Mucosa of descending colon (tissue), 3 donors: ENCODE measurements around the gene MAN1C1. TPM values are rescaled to one million over a fixed set of nuclear protein-coding genes. Genes with fewer than 3 reads are reported as not detected.

Experiments
- ATAC-seq: fragments of 200-7000 bp; cut with Tn5 transposase; one replicate; pipeline ENCODE4 v1.9.1; 2020; ENCODE audit warnings: mild to moderate bottlenecking, moderate library complexity
- DNase-seq, 3 donors: peaks; one replicate each; pipeline ENCODE4 v3.0.0-alpha.2; 2020
- H3K36me3 ChIP-seq: fragments of 200-600 bp; one replicate; pipeline ENCODE4 v1.8.0; 2021; ENCODE audit warnings: low read depth, mild to moderate bottlenecking
- H3K4me1 ChIP-seq: fragments of 200-600 bp; one replicate; pipeline ENCODE4 v1.8.0; 2021; ENCODE audit warnings: low read depth, mild to moderate bottlenecking
- H3K4me3 ChIP-seq: fragments of 200-600 bp; one replicate; pipeline ENCODE4 v1.8.0; 2021; ENCODE audit warnings: mild to moderate bottlenecking
- H3K9me3 ChIP-seq: fragments of 200-600 bp; one replicate; pipeline ENCODE4 v1.8.0; 2021; ENCODE audit warnings: mild to moderate bottlenecking
- intact Hi-C, 2 donors: fragments of 100-400 bp; cut with DNase I in 1 of 2; cut with micrococcal nuclease in 1 of 2; formaldehyde crosslinking; loops; one replicate each; pipeline versions ENCODE4 v1.11.0 to v1.11.1; 2022; cut with DNase I, micrococcal nuclease
- total RNA-seq, 3 donors: library from RNA; stranded (reverse); fragmentation: NEBNext Ultra II Directional in 2 of 3; extraction: Animal tissue kit (Norgen Biotek cat#: 25700) in 2 of 3; gene quantifications; one replicate each; pipeline versions ENCODE4 v1.2.1 to v1.2.4, GENCODE V29; 2021 to 2023
- TF ChIP-seq, protein P1 (sequence below): fragments of 200-600 bp; IDR thresholded peaks from one replicate; pipeline ENCODE4 v1.8.0; 2022; ENCODE audit warnings: antibody characterized with exemption, mild to moderate bottlenecking
- donor health status: DM: no; HTN: no; CAD: no; lungs with moderate emphysema.
- donor health status: DM: no; HTN: no; CAD: no.
- donor health status: DM: no; HTN: yes; CAD: no.

Gene MAN1C1
- total RNA-seq, 3 donors from 2014 or later: 2.5 to 22.0 (median 6.1) TPM

DNA sequence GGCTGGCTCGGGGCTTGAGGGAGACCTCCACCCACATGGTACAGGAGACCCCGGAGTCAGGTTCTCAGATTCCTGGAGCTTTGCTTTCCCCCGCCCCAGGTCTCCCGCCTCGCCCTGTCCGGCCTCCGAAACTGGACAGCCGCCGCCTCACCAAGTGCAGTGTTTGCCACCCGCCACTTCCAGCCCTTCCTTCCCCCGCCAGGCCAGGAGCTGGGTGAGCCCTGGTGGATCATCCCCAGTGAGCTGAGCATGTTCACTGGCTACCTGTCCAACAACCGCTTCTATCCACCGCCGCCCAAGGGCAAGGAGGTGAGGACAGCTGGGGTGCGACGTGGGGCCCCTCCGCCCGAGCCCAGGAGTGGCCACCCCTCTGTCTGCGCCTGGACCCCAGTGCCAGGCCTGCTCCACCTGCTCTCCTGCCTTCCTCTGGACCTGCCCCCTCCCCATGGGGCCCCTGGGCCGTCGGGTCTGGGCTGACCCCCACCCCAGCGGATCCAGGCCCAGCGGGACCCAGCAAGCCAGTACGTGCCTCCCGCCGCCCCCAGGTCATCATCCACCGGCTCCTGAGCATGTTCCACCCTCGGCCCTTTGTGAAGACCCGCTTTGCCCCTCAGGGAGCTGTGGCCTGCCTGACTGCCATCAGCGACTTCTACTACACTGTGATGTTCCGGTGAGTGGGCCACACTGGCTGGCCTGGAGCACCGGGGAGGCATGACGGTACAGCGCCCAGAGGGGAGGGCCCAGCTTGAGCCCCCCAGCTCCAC, 192.1 kb downstream of the MAN1C1 start:
- ATAC-seq (no peak), DNase-seq (no peak)
- intact Hi-C loops: no loop called here
- Histone ChIP-seq H3K9me3 (no peaks in the 10 kb centered on the region), H3K4me3 (no peak overlapping the region), H3K36me3 (no peaks in the 10 kb centered on the region), H3K4me1 (peaks cover 2% of the 10 kb centered on the region)
- TF ChIP-seq, protein P1, sequence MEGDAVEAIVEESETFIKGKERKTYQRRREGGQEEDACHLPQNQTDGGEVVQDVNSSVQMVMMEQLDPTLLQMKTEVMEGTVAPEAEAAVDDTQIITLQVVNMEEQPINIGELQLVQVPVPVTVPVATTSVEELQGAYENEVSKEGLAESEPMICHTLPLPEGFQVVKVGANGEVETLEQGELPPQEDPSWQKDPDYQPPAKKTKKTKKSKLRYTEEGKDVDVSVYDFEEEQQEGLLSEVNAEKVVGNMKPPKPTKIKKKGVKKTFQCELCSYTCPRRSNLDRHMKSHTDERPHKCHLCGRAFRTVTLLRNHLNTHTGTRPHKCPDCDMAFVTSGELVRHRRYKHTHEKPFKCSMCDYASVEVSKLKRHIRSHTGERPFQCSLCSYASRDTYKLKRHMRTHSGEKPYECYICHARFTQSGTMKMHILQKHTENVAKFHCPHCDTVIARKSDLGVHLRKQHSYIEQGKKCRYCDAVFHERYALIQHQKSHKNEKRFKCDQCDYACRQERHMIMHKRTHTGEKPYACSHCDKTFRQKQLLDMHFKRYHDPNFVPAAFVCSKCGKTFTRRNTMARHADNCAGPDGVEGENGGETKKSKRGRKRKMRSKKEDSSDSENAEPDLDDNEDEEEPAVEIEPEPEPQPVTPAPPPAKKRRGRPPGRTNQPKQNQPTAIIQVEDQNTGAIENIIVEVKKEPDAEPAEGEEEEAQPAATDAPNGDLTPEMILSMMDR: no peak

DNA sequence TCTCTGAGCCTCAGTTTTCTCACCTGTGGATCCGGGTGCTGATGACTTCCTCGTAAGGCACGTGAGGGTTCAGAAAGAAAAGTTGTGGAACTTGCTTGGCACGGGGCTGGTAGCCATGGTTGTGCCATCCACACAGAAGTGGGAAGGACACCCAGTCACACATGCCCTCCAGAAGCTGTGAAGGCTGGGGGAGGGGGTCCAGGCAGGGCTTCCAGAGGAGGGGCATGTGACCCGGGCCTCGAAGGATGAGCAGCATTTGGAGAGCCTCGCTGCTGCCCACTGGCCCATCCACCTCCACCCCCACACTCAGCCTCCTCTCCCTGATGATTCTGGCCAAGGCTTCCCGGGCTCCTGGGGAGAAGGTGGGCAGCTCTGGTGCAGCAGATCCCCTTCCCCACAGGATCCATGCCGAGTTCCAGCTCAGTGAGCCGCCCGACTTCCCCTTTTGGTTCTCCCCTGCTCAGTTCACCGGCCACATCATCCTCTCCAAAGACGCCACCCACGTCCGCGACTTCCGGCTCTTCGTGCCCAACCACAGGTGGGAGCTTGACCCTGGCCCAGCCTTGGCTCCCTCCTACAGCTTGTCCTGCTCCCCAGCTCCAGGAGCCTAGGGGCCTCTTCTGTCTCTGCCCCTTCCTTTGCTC, 192.8 kb downstream of the MAN1C1 start:
- intact Hi-C loops: no loop called here
- no peak overlapping the region for H3K4me3 ChIP-seq
- peaks cover 2% of the 10 kb centered on the region for H3K4me1 ChIP-seq
- DNase-seq (no peak), ATAC-seq (no peak)
- no peaks in the 10 kb centered on the region for H3K36me3 ChIP-seq
- H3K9me3 ChIP-seq: no peaks in the 10 kb centered on the region
- TF ChIP-seq, protein P1: no peak

DNA sequence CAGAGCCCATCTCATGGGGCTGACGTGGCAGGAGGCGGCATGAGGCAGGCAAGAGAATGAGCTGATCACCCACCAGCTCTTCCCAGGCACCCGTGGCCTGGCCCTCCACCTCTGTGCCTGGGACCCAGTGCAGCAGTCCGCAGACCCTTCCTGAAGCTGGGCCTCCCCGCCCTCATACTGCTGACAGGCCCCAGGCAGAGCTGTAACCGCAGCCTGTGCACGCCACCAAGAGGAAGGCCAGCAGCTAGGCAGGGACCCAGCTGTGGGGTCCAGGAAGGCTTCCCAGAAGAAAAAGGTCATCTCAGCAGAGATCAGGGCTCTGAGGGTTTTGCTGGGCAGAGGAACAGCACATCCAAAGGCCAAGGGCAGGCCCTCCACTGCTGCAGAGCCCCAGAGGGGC, 193.3 kb downstream of the MAN1C1 start:
- Histone ChIP-seq H3K4me3 (no peak overlapping the region), H3K36me3 (no peaks in the 10 kb centered on the region), H3K4me1 (peaks cover 2% of the 10 kb centered on the region), H3K9me3 (no peaks in the 10 kb centered on the region)
- DNase-seq: no peak
- no peak for ATAC-seq
- intact Hi-C loops: no loop called here
- TF ChIP-seq, protein P1: no peak

DNA sequence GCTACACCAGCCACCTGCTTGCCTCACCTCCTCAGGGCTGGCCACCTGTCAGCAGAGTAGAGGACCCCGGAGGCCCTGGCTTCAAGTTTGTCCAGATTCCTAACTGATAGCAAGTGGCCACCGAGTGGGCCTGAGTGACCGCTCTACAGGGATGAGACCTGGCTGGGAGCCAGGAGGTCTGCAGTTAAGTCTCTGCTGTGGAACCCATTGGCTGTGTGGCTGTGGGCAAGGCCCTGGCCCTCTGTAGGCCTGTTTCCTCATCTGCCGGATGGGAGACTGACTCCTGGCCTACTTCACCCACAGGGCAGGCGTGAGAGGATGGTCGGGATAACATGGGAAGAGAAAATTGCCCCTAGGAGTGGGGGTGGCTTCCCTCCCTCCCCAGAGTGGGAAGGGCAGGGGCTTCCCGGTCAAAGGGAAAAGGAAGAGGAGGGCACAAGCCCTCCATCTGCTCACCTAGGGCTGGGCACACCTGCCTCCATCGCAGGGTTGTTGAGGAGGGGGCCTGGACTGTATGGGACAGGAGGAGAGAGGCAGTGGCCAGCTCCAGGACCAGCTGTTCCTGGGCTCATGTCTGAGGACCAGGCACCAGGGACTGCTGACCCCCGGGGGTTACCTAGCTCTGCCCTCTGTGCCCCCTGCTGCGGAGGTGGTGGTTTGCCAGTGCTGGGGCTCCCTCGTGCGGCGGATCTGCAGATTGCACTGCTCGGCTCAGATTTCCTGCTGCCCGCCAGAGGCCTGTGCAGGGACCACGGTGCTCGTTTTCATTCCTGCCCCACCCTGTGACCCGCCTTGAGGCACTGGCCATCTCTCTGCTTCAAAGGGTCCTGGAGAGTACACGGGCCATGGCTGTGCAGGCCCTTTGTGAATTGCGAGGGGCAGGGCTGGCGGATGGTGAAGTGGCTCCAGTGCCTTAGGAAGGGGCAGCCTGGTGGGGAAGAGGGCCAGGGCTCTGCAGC, 194.0 kb downstream of the MAN1C1 start:
- intact Hi-C loops: no loop called here
- Histone ChIP-seq H3K4me3 (no peak overlapping the region), H3K4me1 (peaks cover 2% of the 10 kb centered on the region), H3K36me3 (no peaks in the 10 kb centered on the region), H3K9me3 (no peaks in the 10 kb centered on the region)
- DNase-seq (peak in 2 of 3 donors; percentile 85), ATAC-seq (peak; percentile 76)
- TF ChIP-seq, protein P1: peak; percentile 82

DNA sequence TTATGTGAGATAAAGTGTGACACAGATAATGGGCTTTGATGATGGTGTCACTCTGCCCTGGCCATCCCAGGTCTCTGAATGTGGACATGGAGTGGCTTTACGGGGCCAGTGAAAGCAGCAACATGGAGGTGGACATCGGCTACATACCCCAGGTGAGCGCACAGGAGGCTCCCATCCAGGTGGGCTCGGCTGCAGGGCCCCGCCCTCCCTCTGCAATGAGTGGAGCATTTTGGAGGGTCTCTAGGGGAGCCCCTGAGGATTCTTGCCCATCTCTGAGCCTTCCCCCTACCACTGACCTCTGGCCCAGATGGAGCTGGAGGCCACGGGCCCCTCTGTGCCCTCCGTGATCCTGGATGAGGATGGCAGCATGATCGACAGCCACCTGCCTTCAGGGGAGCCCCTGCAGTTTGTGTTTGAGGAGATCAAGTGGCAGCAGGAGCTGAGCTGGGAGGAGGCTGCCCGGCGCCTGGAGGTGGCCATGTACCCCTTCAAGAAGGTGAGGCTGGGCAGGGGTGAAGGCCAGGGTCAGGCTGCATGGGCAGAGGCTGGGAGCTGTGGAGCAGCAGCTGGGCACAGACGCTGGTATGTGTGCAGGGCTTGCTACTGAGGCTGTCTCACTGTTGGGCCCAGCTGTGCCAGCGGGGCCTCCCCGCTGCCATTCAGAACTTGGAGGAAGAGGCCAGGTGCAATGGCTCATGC, 194.9 kb downstream of the MAN1C1 start:
- peaks cover 2% of the 10 kb centered on the region for H3K4me1 ChIP-seq
- ATAC-seq: no peak
- intact Hi-C loops: no loop called here
- H3K9me3 ChIP-seq: no peaks in the 10 kb centered on the region
- H3K36me3 ChIP-seq: no peaks in the 10 kb centered on the region
- H3K4me3 ChIP-seq: no peak overlapping the region
- DNase-seq: no peak
- TF ChIP-seq, protein P1: no peak
